Skin epidermis (tissue), 12 donors: ENCODE results near the gene COLEC12.

Experiments
- H3K27ac ChIP-seq, 21 experiments: fragments of 200-600 bp; sonication (generic) in 11 of 21; one replicate each; pipeline ENCODE4 v1.5.0; 2020; ENCODE audit warnings: mild to moderate bottlenecking in 3 of 21, inconsistent platforms in 2 of 21, moderate library complexity in 2 of 21
- H3K4me3 ChIP-seq, 7 experiments: fragments of 200-600 bp; sonication (generic) in 2 of 7; one replicate each; pipeline ENCODE4 v1.5.0; 2020; ENCODE audit warnings: inconsistent platforms in 2 of 7, mild to moderate bottlenecking in 2 of 7, moderate library complexity in 1 of 7

Gene COLEC12

GRCh38 chr18:269480-270095 is 230.9 kb downstream of the COLEC12 start:
- H3K4me3 ChIP-seq, result peak overlapping the region in 1 of 7 experiments; percentile 83
- no peak overlapping the region for H3K27ac ChIP-seq

- Histone ChIP-seq H3K27ac (peak within 1 kb of the TSS; percentile 67 to 99 (median 96)), H3K4me3 (peak within 1 kb of the TSS; percentile 57 to 100 (median 83))
Observed at GRCh38 chr18:267688-268552, 232.6 kb downstream of the COLEC12 start, which contains the start of gene THOC1. TSS of gene THOC1 (minus strand) at chr18:268047. CDS start at chr18:268019, 28 bp downstream.

GRCh38 chr18:267380-267687 is 233.2 kb downstream of the COLEC12 start:
- Histone ChIP-seq H3K4me3 (peak overlapping the region; percentile 57 to 100 (median 83)), H3K27ac (peak overlapping the region; percentile 67 to 99 (median 96))
